Panc1 (cell line): ENCODE results near the gene SLC2A6.

ENCODE experiments used
- CTCF ChIP-seq: fragments of 450-650 bp; IDR thresholded peaks from 2 replicates; pipeline ENCODE4 v1.5.1; 2017; ENCODE audit warnings: mild to moderate bottlenecking
- POLR2AphosphoS5 ChIP-seq: IDR thresholded peaks from 2 replicates; pipeline ENCODE4 v1.6.1; 2012; ENCODE audit warnings: mild to moderate bottlenecking, low read depth, low read length, moderate library complexity
- TCF7L2 ChIP-seq: IDR thresholded peaks from 2 replicates; pipeline ENCODE4 v1.6.1; 2011; ENCODE audit warnings: mild to moderate bottlenecking, low read depth, low read length, inconsistent platforms
- TF ChIP-seq, protein P1 (sequence below), 2 experiments: IDR thresholded peaks; 2 replicates each; pipeline ENCODE4 v1.6.1; 2011 to 2012; ENCODE audit warnings: low read depth in 2 of 2, control low read depth in 1 of 2, low read length in 1 of 2, mild to moderate bottlenecking in 1 of 2, moderate library complexity in 1 of 2; ENCODE audit not compliant: insufficient read depth in 1 of 2

GRCh38 chr9:133484671-133485437 is 6.0 kb upstream of the SLC2A6 start:
- TF ChIP-seq, protein P1, sequence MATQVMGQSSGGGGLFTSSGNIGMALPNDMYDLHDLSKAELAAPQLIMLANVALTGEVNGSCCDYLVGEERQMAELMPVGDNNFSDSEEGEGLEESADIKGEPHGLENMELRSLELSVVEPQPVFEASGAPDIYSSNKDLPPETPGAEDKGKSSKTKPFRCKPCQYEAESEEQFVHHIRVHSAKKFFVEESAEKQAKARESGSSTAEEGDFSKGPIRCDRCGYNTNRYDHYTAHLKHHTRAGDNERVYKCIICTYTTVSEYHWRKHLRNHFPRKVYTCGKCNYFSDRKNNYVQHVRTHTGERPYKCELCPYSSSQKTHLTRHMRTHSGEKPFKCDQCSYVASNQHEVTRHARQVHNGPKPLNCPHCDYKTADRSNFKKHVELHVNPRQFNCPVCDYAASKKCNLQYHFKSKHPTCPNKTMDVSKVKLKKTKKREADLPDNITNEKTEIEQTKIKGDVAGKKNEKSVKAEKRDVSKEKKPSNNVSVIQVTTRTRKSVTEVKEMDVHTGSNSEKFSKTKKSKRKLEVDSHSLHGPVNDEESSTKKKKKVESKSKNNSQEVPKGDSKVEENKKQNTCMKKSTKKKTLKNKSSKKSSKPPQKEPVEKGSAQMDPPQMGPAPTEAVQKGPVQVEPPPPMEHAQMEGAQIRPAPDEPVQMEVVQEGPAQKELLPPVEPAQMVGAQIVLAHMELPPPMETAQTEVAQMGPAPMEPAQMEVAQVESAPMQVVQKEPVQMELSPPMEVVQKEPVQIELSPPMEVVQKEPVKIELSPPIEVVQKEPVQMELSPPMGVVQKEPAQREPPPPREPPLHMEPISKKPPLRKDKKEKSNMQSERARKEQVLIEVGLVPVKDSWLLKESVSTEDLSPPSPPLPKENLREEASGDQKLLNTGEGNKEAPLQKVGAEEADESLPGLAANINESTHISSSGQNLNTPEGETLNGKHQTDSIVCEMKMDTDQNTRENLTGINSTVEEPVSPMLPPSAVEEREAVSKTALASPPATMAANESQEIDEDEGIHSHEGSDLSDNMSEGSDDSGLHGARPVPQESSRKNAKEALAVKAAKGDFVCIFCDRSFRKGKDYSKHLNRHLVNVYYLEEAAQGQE (IDR thresholded peaks at IDR 0.05; ENCODE audit: insufficient read depth in 1 of 2, low read depth in 2 of 2, low read length in 1 of 2) = no peak
- no peak for TF ChIP-seq CTCF
- TF ChIP-seq TCF7L2 = no peak
- no peak for TF ChIP-seq POLR2AphosphoS5
